GM12891 (cell line): ENCODE measurements around the gene KCNS1.

Experiments
- PAX5 ChIP-seq: IDR thresholded peaks from 2 replicates; pipeline ENCODE4 v1.6.1; 2011; ENCODE audit warnings: low read length, moderate library complexity, mild to moderate bottlenecking; ENCODE audit not compliant: insufficient read depth, severe bottlenecking
- POLR2A ChIP-seq: IDR thresholded peaks from 2 replicates; pipeline ENCODE4 v1.6.1; 2011; ENCODE audit warnings: low read depth, low read length, control low read depth
- POLR2AphosphoS5 ChIP-seq: IDR thresholded peaks from 2 replicates; pipeline ENCODE4 v1.6.1; 2011; ENCODE audit warnings: low read depth, low read length, control low read depth
- TAF1 ChIP-seq: IDR thresholded peaks from 2 replicates; pipeline ENCODE4 v1.6.1; 2011; ENCODE audit warnings: low read depth, low read length, control low read depth

- TF ChIP-seq POLR2A = no peak
- TF ChIP-seq PAX5 = no peak
- no peak for TF ChIP-seq TAF1
- no peak; the same call in 1 of the 2 replicates for TF ChIP-seq POLR2AphosphoS5
These were observed 15.6 kb downstream of the KCNS1 start for GRCh38 chr20:45085289-45085688.
